Neural progenitor cell (in vitro differentiated cells): ENCODE results near the gene ITGB8.

Source experiments
- EZH2phosphoT487 ChIP-seq: fragments of 200-600 bp; sonication (generic); IDR thresholded peaks from 2 replicates; pipeline ENCODE4 v1.6.1; 2017; ENCODE audit warnings: antibody characterized with exemption
- TF ChIP-seq, protein P1 (sequence below): fragments of 200-600 bp; sonication (generic); IDR thresholded peaks from 2 replicates; pipeline ENCODE4 v1.5.1; 2017; ENCODE audit warnings: antibody characterized with exemption, mild to moderate bottlenecking

- TF ChIP-seq, protein P1, sequence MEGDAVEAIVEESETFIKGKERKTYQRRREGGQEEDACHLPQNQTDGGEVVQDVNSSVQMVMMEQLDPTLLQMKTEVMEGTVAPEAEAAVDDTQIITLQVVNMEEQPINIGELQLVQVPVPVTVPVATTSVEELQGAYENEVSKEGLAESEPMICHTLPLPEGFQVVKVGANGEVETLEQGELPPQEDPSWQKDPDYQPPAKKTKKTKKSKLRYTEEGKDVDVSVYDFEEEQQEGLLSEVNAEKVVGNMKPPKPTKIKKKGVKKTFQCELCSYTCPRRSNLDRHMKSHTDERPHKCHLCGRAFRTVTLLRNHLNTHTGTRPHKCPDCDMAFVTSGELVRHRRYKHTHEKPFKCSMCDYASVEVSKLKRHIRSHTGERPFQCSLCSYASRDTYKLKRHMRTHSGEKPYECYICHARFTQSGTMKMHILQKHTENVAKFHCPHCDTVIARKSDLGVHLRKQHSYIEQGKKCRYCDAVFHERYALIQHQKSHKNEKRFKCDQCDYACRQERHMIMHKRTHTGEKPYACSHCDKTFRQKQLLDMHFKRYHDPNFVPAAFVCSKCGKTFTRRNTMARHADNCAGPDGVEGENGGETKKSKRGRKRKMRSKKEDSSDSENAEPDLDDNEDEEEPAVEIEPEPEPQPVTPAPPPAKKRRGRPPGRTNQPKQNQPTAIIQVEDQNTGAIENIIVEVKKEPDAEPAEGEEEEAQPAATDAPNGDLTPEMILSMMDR = no peak
- TF ChIP-seq EZH2phosphoT487 = no peak
Measured at GRCh38 chr7:20399521-20399920, 68.8 kb downstream of the ITGB8 start.
